CD4-positive, alpha-beta T cell treated with Interleukin-6 for 4 hours (primary cell): ENCODE results near the gene IL4R.

Experiments used
- DNase-seq: peaks from one replicate; pipeline ENCODE4 v3.0.0-alpha.2; 2020; ENCODE audit warnings: mixed read lengths

IL4R gene

DNA sequence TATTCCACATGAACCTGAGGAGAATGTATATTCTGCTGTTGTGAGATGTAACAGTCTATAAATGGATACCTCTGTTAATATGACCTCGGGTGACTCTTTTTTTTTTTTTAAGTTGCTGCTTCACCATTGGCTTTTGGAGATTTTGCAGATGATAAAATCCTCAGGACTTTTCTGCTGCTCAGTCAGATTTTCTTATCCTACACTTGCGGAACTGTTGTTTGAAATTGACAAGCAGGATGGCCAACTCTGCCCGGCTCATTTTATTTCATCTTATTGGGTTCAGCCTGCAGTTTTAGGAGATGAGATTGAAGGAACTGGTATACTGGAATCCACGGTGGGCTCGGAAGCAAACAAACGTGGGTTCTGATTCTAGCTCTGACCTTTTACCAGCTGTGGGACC is 19.3 kb downstream of the IL4R start:
- DNase-seq = no peak

DNA sequence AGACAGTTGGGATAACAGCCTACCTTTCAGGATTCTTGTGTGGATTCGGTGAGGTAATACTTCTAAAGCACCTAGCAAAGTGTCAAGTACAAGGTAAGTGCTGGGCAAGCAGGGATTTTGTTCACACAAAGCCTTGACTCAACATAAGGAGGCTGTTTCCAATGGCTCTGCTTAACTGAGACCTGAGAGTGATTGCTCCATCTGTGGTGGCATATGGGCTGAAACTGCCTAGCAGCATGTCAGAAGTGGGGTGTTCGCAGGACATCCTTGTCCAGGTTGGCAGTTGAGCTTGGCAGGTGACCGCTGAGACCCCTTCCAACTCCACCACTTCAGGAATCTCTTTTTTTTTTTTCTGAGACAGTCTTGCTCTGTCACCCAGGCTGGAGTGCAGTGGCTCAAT is 19.8 kb downstream of the IL4R start:
- no peak for DNase-seq

GRCh38 chr16:27334192-27334764 is 20.5 kb downstream of the IL4R start:
- no peak for DNase-seq

DNA sequence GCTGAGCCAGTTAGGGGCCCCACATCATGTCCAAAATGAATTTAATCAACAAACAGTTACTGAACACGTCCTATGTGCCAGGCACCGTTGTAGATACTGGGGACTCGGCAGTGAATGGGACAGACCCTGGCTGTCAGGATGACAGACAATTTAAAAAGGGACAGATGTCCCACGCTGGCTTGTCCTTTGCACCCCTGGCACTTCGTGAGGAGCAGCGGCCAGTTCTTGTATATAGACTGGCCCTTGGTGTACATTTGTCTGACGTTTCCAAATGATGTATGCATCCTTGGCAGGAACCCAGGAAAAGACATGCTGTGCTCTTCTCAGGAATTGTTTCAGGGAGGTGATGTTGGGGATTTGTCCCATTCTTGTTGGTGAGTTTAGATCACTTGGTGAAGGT is 21.1 kb downstream of the IL4R start:
- no peak for DNase-seq

DNA sequence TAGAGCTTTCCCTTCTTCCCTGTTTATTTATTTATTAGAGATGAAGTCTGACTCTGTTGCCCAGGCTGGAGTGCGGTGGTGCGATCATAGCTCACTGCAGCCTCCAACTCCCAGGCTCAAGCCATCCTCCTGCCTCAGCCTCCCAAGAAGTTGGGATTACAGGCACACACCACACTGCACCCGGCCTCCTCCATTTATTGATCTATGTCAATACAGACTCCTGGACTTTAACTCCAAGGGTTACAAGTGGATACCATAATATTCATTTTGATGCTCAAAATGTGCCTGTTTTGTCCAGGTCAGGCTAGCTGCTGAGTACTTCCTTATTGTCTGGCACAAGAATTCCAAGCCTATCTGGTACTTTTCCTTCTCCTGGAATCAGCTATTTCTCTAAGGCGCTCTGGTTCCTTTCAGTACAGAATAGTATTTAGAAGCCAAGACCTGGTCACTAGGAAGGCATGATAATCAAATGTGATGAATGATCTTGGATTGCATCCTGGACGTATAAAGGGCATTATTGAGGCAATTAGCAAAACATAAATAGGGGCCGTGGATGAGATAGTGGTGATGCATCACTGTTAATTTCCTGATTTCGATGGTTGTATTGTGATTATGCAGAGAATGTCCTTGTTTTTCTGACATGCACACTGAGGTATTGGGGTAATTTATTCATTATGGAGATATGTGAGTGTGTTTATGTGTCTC is 21.7 kb downstream of the IL4R start:
- DNase-seq = no peak

GRCh38 chr16:27337024-27337423 is 23.2 kb downstream of the IL4R start:
- no peak for DNase-seq

DNA sequence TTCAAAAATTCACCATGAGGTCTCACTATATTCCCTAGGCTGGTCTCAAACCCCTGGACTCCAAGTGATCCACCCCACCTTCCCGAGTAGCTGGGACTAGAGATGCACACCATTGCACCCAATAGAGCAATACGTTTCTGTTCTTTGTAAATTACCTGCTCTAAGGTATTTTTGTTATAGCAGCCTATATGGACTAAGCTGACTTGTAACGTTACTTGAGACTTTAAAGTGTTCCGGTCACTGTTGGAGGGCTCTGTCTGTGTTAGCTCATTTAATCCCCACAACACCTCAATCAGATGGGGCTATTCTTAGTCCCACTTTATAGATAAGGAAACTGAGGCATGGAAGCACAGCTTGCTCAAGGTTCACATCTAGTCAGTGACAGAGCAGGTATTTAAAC is 25.4 kb downstream of the IL4R start:
- no peak for DNase-seq

- DNase-seq = no peak
These were observed 26.9 kb downstream of the IL4R start for GRCh38 chr16:27340654-27341053.

GRCh38 chr16:27341549-27341948 is 27.8 kb downstream of the IL4R start:
- no peak for DNase-seq

- DNase-seq = no peak
These were observed 28.2 kb downstream of the IL4R start for GRCh38 chr16:27341971-27342370.

- no peak for DNase-seq
These were observed 30.9 kb downstream of the IL4R start for GRCh38 chr16:27344721-27345120.

DNA sequence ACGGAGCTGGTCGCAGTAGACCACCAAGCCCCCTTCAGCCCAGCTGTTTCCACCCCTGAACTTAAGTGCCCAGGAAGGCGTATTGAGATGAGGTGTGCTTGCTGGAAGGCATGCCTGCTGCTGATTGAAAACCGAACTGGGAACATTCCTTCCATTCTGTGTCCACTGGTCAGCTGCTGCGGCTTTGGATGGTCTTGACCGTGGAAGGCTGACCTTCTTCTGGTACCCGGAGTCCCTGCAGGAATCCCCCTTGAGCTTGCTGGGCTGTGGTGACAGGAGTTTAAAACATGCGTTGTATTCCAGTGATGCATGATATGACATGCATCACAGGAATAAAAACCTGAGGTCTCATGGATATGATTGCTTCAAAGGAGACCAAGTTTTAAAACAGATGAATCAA is 31.4 kb downstream of the IL4R start:
- DNase-seq = no peak

DNA sequence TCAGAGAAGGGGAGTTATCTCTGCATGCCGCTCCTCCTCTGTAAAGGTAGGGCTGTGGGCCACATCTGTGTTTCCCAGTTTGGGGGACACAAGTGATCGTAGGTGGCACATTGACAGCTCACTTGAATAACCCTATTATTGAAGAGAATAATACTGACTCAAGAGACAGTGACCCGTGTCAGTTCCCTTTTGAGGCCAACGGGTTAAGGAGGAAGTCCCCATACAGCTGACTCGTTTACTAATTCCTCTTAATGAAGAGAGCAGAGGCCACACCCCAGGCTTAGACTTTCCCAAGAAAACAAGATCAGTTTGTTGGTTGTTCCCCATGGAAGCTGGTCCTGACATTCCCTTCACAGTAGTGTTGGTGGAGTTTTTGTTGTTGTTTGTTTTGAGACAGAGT is 33.0 kb downstream of the IL4R start:
- no peak for DNase-seq

DNA sequence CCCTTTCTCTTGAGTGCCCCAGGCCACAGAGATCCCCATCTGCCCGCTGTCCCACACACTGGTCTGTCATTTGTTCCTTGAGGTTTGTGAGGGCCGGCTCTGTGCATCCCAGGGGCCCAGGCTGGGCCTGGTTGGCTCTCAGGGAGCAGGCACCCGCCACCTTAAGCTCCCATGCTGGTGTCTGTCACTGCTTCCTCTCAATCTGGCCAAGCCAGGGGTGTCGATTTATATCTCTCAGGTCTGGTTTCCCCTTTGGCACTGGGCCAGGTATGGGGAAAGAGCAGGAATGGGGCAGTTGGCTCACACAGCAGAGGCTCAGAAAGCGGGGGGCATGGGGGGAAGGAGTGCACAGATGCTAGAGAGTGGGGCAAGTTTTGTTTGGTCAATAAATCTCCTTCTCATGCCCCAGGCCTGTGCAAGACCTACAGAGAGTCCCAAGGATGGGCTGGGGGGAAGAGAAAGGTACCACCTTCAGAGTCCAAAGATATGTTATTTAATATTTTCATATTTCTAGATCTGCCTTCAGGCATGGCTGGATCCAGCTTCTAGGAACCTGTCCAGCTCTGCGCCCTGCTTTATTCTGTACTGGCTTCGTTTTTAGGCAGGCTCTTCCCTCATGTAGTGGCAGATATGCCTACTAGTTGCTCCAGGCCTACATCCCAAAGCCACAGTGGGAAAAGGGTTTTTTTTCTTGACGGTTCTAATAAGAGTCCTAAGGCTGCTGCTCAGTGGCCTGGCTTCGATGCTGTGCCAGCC is 34.3 kb downstream of the IL4R start:
- DNase-seq = no peak

DNA sequence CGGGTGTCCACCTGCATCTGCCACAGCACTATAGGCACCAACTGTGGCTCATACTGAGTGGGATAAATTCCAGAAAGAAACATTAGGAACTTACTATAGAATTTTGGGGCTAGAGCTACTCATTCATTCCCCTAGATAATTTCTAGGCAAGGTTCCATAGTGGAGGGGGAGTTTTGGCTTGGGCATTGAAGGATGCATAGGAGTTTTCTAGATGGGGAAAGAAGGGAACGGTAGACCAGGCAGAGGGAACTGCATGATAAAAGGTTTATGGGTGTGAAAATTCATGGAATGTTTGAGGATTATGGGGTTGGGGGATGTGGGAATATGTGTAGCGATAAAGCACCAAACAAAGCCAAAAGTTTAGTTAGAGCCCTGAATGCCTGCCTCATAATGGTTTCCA is 35.5 kb downstream of the IL4R start:
- no peak for DNase-seq

GRCh38 chr16:27350006-27350405 is 36.2 kb downstream of the IL4R start:
- DNase-seq = no peak

DNA sequence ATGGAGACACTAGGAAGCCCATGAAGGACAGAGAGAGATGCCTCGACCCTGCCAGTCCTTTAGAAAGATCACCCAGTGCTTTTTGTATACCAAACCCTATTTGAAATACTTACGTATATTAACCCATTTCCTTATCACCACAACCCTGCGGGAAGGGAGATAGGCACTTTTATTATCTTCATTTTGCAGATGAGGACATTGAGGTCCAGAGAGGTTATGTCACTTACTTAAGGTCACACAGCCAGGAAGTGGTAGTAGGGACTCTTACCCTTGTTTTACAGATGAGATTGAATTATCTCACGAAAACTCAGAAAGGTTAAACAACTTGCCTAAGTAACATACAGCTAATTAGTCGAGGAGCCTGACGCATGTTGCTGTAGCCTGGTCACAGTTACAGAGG is 38.2 kb downstream of the IL4R start:
- no peak for DNase-seq

GRCh38 chr16:27353853-27354252 is 40.1 kb downstream of the IL4R start:
- no peak for DNase-seq

DNA sequence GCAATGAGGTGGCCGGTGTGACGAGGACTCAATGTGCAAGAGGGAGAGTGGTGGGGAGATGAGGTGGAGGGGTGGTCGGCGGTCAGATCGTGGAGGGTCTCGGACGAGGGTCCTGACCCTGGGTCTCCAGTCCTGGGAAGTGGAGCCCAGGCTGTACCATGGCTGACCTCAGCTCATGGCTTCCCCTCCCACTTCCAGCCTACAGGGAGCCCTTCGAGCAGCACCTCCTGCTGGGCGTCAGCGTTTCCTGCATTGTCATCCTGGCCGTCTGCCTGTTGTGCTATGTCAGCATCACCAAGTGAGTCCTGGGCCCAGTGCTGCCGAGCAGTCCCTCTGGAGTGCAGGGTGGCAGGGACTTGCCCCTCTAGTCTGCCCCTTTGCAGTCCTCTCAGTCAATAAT is 41.8 kb downstream of the IL4R start:
- DNase-seq = peak; percentile 55

DNA sequence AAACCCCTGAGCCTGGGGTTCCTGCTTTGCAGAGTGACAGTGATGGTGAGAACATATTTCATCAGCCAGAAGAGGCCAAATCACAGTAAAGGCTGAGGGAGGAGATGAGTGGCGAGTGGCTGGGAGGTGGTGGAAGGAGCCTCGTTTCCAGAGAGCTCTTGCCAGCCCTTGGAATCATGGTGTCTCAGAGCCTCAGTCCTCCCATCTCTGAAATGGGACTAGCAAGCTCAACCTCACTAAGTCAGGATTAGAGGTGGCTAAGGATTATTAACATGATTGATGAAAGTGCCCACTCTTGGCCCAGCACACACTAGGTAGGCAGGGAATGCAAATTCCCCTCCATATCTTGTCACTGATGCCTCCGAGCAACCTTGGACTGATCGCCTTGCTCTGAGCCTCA is 43.0 kb downstream of the IL4R start:
- DNase-seq = no peak

GRCh38 chr16:27359051-27359450 is 45.3 kb downstream of the IL4R start:
- DNase-seq = no peak

DNA sequence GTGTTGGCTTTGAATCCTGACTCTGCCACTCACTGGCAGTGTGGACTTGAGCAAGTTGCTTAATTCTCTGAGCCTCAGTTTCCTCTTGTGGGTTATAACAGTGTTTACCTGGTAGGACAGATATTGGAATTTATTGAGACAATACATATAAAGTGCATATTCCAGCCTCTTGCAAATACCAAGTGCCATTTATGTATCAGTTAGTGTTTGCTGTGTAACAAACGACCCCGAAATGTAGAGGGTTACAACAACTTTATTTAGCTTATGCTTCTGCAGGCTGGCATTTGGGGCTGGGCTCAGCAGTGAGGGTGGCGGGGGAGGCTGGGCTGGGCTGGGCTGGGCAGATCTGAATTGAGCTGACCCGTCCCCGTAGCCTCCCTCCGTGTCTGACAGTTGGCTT is 45.8 kb downstream of the IL4R start:
- DNase-seq = no peak

DNA sequence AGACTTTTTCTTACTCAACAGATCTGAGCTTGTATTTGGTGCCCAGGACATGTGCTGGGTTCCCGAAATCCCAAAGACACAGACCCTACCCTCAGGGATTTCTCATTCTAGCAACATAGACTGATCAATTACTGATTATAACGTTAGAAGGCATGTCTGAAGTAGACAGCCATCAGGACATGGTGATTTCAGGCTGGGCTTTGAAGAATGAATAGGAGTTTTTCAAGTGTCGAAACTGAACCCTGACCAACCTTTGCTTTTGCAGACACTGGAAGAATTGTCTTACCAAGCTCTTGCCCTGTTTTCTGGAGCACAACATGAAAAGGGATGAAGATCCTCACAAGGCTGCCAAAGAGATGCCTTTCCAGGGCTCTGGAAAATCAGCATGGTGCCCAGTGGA is 48.2 kb downstream of the IL4R start:
- DNase-seq = no peak

DNA sequence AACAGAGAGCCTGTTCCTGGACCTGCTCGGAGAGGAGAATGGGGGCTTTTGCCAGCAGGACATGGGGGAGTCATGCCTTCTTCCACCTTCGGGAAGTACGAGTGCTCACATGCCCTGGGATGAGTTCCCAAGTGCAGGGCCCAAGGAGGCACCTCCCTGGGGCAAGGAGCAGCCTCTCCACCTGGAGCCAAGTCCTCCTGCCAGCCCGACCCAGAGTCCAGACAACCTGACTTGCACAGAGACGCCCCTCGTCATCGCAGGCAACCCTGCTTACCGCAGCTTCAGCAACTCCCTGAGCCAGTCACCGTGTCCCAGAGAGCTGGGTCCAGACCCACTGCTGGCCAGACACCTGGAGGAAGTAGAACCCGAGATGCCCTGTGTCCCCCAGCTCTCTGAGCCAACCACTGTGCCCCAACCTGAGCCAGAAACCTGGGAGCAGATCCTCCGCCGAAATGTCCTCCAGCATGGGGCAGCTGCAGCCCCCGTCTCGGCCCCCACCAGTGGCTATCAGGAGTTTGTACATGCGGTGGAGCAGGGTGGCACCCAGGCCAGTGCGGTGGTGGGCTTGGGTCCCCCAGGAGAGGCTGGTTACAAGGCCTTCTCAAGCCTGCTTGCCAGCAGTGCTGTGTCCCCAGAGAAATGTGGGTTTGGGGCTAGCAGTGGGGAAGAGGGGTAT is 48.9 kb downstream of the IL4R start:
- DNase-seq = no peak
